Measurements from ENCODE around the gene LIFR. TPM values are rescaled to one million over a fixed set of nuclear protein-coding genes. Genes with fewer than 3 reads are reported as not detected.

Gene LIFR
- polyA plus RNA-seq, 1 donor (not counting 4 experiments of a cell fraction or from before 2014, with no cell fraction given) = 1.1 TPM

DNA sequence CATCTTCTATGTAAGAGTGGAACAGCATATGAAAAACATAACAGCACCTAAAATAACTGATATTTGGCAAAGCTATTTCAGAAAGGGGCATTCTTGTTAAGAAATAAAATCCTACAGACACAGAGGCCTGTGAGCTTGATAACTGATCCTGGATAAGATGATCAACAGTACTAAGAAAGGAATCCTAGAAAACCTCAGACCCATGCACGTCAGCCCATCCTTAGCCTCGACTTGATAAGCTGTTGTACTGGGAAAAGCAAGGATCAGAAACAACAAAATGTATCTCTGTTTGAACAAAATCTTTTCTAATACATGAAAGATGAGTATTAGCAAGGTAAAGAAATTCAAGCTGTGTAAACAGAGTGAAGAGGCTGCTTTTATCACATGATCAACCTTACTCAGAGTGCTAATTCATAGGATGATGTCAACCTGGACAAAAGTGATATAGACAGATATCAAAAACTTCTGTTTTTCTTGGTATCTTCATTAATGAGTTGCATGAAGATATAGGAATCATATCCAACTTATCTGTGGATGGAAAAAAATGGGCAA lies 15.2 kb downstream of the LIFR start:
- dilution Hi-C loops (cut with MboI; ENCODE audit: extremely low pct_ligation_motif_present, low sequenced_read_pairs) = no loop called here
- Histone ChIP-seq H3K36me3 (ENCODE audit: control insufficient read depth in 2 of 2, extremely low read depth in 1 of 2, insufficient read depth in 2 of 2, low read length in 2 of 2) (no peaks in the 10 kb centered on the region), H3K4me1 (ENCODE audit: control insufficient read depth, extremely low read depth, insufficient read depth, low read length) (no peaks in the 10 kb centered on the region), H3K4me3 (ENCODE audit: control insufficient read depth in 2 of 3, extremely low read depth in 1 of 3, insufficient read depth in 2 of 3, low read depth in 1 of 3, low read length in 3 of 3) (no peak overlapping the region), H3K9me3 (ENCODE audit: control insufficient read depth, low read depth, low read length) (no peaks in the 10 kb centered on the region), H3K27me3 (ENCODE audit: control insufficient read depth, extremely low read depth, insufficient read depth, low read length) (no peaks in the 10 kb centered on the region), H3K27ac (ENCODE audit: control insufficient read depth, insufficient read depth, low read length) (no peak overlapping the region), H3K9ac (ENCODE audit: control insufficient read depth, extremely low read depth, insufficient read depth, low read length) (no peak overlapping the region), H2AFZ (ENCODE audit: control insufficient read depth, low read length) (no peak overlapping the region), H3K4me2 (ENCODE audit: control insufficient read depth, extremely low read depth, insufficient read depth, low read depth, low read length) (no peak overlapping the region), H3K79me2 (ENCODE audit: control insufficient read depth, insufficient read depth, low read length) (no peaks in the 10 kb centered on the region), H3K9me1 (ENCODE audit: control insufficient read depth, extremely low read depth, insufficient read depth, low read length) (no peaks in the 10 kb centered on the region), H4K20me1 (ENCODE audit: control insufficient read depth, extremely low read depth, insufficient read depth, low read length) (no peaks in the 10 kb centered on the region)
- no peak for TF ChIP-seq EZH2 (IDR thresholded peaks at IDR 0.05; ENCODE audit: low read length)
- DNase-seq (ENCODE audit: low read depth, low spot score) = no peak
- FAIRE-seq = no peak

DNA sequence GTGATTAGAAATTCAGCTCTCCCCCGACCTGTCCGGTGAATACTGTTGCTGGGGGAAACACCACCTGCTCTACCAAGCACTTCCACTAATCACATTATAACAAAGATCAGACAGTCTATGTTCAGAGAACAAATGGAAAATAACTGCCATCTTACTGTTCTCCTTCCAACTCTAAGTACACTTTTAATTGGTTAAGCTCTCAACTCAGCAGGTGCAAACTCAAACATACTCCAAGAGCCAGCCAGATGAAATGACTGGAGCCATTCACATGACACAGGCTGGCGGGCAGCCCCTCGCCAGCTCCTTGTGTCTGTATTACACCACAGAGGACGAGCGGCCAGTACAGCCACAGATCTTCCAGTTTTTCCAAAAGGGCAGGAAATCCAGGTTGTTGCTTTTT lies 16.1 kb downstream of the LIFR start:
- Histone ChIP-seq H3K4me2 (ENCODE audit: control insufficient read depth, extremely low read depth, insufficient read depth, low read depth, low read length) (no peak overlapping the region), H3K36me3 (ENCODE audit: control insufficient read depth in 2 of 2, extremely low read depth in 1 of 2, insufficient read depth in 2 of 2, low read length in 2 of 2) (no peaks in the 10 kb centered on the region), H3K4me1 (ENCODE audit: control insufficient read depth, extremely low read depth, insufficient read depth, low read length) (no peaks in the 10 kb centered on the region), H4K20me1 (ENCODE audit: control insufficient read depth, extremely low read depth, insufficient read depth, low read length) (no peaks in the 10 kb centered on the region), H3K27me3 (ENCODE audit: control insufficient read depth, extremely low read depth, insufficient read depth, low read length) (no peaks in the 10 kb centered on the region), H2AFZ (ENCODE audit: control insufficient read depth, low read length) (no peak overlapping the region), H3K27ac (ENCODE audit: control insufficient read depth, insufficient read depth, low read length) (no peak overlapping the region), H3K79me2 (ENCODE audit: control insufficient read depth, insufficient read depth, low read length) (no peaks in the 10 kb centered on the region), H3K9ac (ENCODE audit: control insufficient read depth, extremely low read depth, insufficient read depth, low read length) (no peak overlapping the region), H3K9me1 (ENCODE audit: control insufficient read depth, extremely low read depth, insufficient read depth, low read length) (no peaks in the 10 kb centered on the region), H3K9me3 (ENCODE audit: control insufficient read depth, low read depth, low read length) (no peaks in the 10 kb centered on the region), H3K4me3 (ENCODE audit: control insufficient read depth in 2 of 3, extremely low read depth in 1 of 3, insufficient read depth in 2 of 3, low read depth in 1 of 3, low read length in 3 of 3) (no peak overlapping the region)
- no peak for DNase-seq (ENCODE audit: low read depth, low spot score)
- dilution Hi-C loops (cut with MboI; ENCODE audit: extremely low pct_ligation_motif_present, low sequenced_read_pairs) = no loop called here
- FAIRE-seq = no peak
- no peak for TF ChIP-seq EZH2 (IDR thresholded peaks at IDR 0.05; ENCODE audit: low read length)
- TF ChIP-seq, protein P1, sequence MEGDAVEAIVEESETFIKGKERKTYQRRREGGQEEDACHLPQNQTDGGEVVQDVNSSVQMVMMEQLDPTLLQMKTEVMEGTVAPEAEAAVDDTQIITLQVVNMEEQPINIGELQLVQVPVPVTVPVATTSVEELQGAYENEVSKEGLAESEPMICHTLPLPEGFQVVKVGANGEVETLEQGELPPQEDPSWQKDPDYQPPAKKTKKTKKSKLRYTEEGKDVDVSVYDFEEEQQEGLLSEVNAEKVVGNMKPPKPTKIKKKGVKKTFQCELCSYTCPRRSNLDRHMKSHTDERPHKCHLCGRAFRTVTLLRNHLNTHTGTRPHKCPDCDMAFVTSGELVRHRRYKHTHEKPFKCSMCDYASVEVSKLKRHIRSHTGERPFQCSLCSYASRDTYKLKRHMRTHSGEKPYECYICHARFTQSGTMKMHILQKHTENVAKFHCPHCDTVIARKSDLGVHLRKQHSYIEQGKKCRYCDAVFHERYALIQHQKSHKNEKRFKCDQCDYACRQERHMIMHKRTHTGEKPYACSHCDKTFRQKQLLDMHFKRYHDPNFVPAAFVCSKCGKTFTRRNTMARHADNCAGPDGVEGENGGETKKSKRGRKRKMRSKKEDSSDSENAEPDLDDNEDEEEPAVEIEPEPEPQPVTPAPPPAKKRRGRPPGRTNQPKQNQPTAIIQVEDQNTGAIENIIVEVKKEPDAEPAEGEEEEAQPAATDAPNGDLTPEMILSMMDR (optimal IDR thresholded peaks at IDR 0.05 in 1 of 3, IDR thresholded peaks at IDR 0.05 in 1 of 3, conservative IDR thresholded peaks at IDR 0.05 in 1 of 3; ENCODE audit: extremely low read depth in 1 of 3, insufficient read depth in 2 of 3, low read length in 3 of 3) = no peak

DNA sequence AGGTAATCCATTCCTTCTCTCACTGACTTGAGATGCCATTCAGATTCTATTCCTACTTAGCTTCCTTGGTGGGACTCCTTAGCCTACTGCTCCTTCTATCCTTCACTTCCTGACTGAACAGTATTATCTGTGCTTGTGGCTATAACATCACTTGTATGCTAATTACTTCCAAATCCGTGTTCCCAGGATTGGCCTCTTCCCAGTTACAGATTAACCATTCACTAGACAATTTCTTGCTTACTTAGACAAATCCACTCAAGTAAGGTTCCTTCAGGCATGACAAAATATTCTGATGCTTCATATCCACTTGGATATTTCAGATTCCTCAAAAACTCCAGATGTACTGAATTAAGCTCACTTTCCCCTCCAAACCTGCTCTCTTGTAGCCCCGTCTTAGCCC lies 18.3 kb downstream of the LIFR start:
- no peaks in the 10 kb centered on the region for H3K9me1 ChIP-seq (ENCODE audit: control insufficient read depth, extremely low read depth, insufficient read depth, low read length)
- H3K4me1 ChIP-seq (ENCODE audit: control insufficient read depth, extremely low read depth, insufficient read depth, low read length) = no peaks in the 10 kb centered on the region
- no peak for FAIRE-seq
- no peak overlapping the region for H3K27ac ChIP-seq (ENCODE audit: control insufficient read depth, insufficient read depth, low read length)
- no peak overlapping the region for H3K9ac ChIP-seq (ENCODE audit: control insufficient read depth, extremely low read depth, insufficient read depth, low read length)
- H3K4me3 ChIP-seq (ENCODE audit: control insufficient read depth in 2 of 3, extremely low read depth in 1 of 3, insufficient read depth in 2 of 3, low read depth in 1 of 3, low read length in 3 of 3) = no peak overlapping the region
- H3K79me2 ChIP-seq (ENCODE audit: control insufficient read depth, insufficient read depth, low read length) = no peaks in the 10 kb centered on the region
- H3K27me3 ChIP-seq (ENCODE audit: control insufficient read depth, extremely low read depth, insufficient read depth, low read length) = no peaks in the 10 kb centered on the region
- H3K36me3 ChIP-seq (ENCODE audit: control insufficient read depth in 2 of 2, extremely low read depth in 1 of 2, insufficient read depth in 2 of 2, low read length in 2 of 2) = no peaks in the 10 kb centered on the region
- TF ChIP-seq EZH2 (IDR thresholded peaks at IDR 0.05; ENCODE audit: low read length) = no peak
- TF ChIP-seq, protein P1 (optimal IDR thresholded peaks at IDR 0.05 in 1 of 3, IDR thresholded peaks at IDR 0.05 in 1 of 3, conservative IDR thresholded peaks at IDR 0.05 in 1 of 3; ENCODE audit: extremely low read depth in 1 of 3, insufficient read depth in 2 of 3, low read length in 3 of 3) = no peak
- H4K20me1 ChIP-seq (ENCODE audit: control insufficient read depth, extremely low read depth, insufficient read depth, low read length) = no peaks in the 10 kb centered on the region
- dilution Hi-C loops (cut with MboI; ENCODE audit: extremely low pct_ligation_motif_present, low sequenced_read_pairs) = no loop called here
- H3K4me2 ChIP-seq (ENCODE audit: control insufficient read depth, extremely low read depth, insufficient read depth, low read depth, low read length) = no peak overlapping the region
- DNase-seq (ENCODE audit: low read depth, low spot score) = no peak
- no peaks in the 10 kb centered on the region for H3K9me3 ChIP-seq (ENCODE audit: control insufficient read depth, low read depth, low read length)
- no peak overlapping the region for H2AFZ ChIP-seq (ENCODE audit: control insufficient read depth, low read length)
